CD4-positive, alpha-beta T cell treated with Interleukin-12 subunit alpha and Interleukin-12 subunit beta, for 1 hour (primary cell): ENCODE data around the gene CNPY1.

Source experiments
- DNase-seq: peaks from one replicate; pipeline ENCODE4 v3.0.0-alpha.2; 2020

The CNPY1 gene

GRCh38 chr7:155463114-155463811, 83.1 kb downstream of the CNPY1 start:
- DNase-seq, result no peak

GRCh38 chr7:155462163-155462735, 84.1 kb downstream of the CNPY1 start:
- no peak for DNase-seq

- DNase-seq, result no peak
These were observed 84.7 kb downstream of the CNPY1 start for GRCh38 chr7:155461631-155462030.

- no peak for DNase-seq
These were observed 85.3 kb downstream of the CNPY1 start for GRCh38 chr7:155460926-155461613.

GRCh38 chr7:155459700-155460461, 86.5 kb downstream of the CNPY1 start:
- no peak for DNase-seq

- no peak for DNase-seq
These were observed 87.3 kb downstream of the CNPY1 start for GRCh38 chr7:155458878-155459699.

GRCh38 chr7:155458111-155458877, 88.1 kb downstream of the CNPY1 start, which contains the start of gene EN2:
EN2 (plus strand) TSS chr7:155458129; CDS start chr7:155458378, 249 bp downstream.
- no peak for DNase-seq

- DNase-seq, result no peak
These were observed 88.7 kb downstream of the CNPY1 start for GRCh38 chr7:155457544-155458110.

- DNase-seq, result no peak
These were observed 89.4 kb downstream of the CNPY1 start for GRCh38 chr7:155456738-155457543.

- no peak for DNase-seq
These were observed 90.3 kb downstream of the CNPY1 start for GRCh38 chr7:155455776-155456737.

GRCh38 chr7:155455132-155455693, 91.1 kb downstream of the CNPY1 start:
- no peak for DNase-seq

- DNase-seq, result no peak
These were observed 91.9 kb downstream of the CNPY1 start for GRCh38 chr7:155454183-155455112.

GRCh38 chr7:155453296-155454182, 92.8 kb downstream of the CNPY1 start:
- DNase-seq, result no peak

GRCh38 chr7:155452505-155453295, 93.7 kb downstream of the CNPY1 start:
- no peak for DNase-seq

- no peak for DNase-seq
These were observed 94.5 kb downstream of the CNPY1 start for GRCh38 chr7:155451840-155452239.
